ENCODE results near the gene NOL4L. TPM values are rescaled to one million over a fixed set of nuclear protein-coding genes. Genes with fewer than 3 reads are reported as not detected.

The NOL4L gene
- total and polyA plus RNA-seq, 2 donors (not counting 3 experiments of a cell fraction or from before 2014, with no cell fraction given): 55.2 to 79.6 TPM

GRCh38 chr20:32597714-32598113 is 12.6 kb upstream of the NOL4L start:
- CTCF ChIA-PET: no interaction called here
- Histone ChIP-seq H3K4me1 (ENCODE audit: control insufficient read depth, extremely low read depth, insufficient read depth, low read length) (no peaks in the 10 kb centered on the region), H3K4me2 (ENCODE audit: insufficient read depth, low read length) (no peak overlapping the region), H4K20me1 (replicated peaks; ENCODE audit: control insufficient read depth, extremely low read depth, insufficient read depth, low read length) (no peaks in the 10 kb centered on the region), H3K4me3 (replicated peaks in 1 of 3; ENCODE audit: insufficient read depth in 1 of 3, low read depth in 1 of 3, low read length in 3 of 3) (no peak overlapping the region), H3K9ac (replicated peaks; ENCODE audit: extremely low read depth, insufficient read depth, low read length) (no peak overlapping the region), H3K36me3 (ENCODE audit: control insufficient read depth in 2 of 2, extremely low read depth in 1 of 2, insufficient read depth in 2 of 2, low read length in 2 of 2) (no peaks in the 10 kb centered on the region), H3K27ac (ENCODE audit: insufficient read depth, low read depth, low read length) (no peak overlapping the region), H2AFZ (ENCODE audit: low read depth, low read length) (no peak overlapping the region), H3K9me1 (replicated peaks; ENCODE audit: control insufficient read depth, extremely low read depth, insufficient read depth, low read length) (no peaks in the 10 kb centered on the region), H3K27me3 (ENCODE audit: control insufficient read depth in 2 of 2, insufficient read depth in 2 of 2, low read length in 2 of 2) (no peaks in the 10 kb centered on the region), H3K79me2 (ENCODE audit: control insufficient read depth, insufficient read depth, low read length) (no peaks in the 10 kb centered on the region), H3K9me3 (replicated peaks; ENCODE audit: control insufficient read depth, insufficient read depth, low read length) (no peaks in the 10 kb centered on the region)
- POLR2A ChIA-PET: no interaction called here
- dilution Hi-C loops (cut with MboI; ENCODE audit: extremely low pct_ligation_motif_present, low sequenced_read_pairs): no loop called here
- BruUV-seq (replicated peaks): no TSS peak
- DNase-seq (ENCODE audit: low read depth, low spot score) (no peak), FAIRE-seq (no peak)
- TF ChIP-seq EZH2 (IDR thresholded peaks at IDR 0.05; ENCODE audit: borderline replicate concordance, low read depth, low read length, severe bottlenecking) (no peak), GATA2 (IDR thresholded peaks at IDR 0.05; ENCODE audit: insufficient read depth, insufficient read length, low read depth, low read length) (no peak), MAX (IDR thresholded peaks at IDR 0.05; ENCODE audit: insufficient read depth, insufficient read length) (no peak), JUN (IDR thresholded peaks at IDR 0.05; ENCODE audit: borderline replicate concordance, insufficient read depth, insufficient read length, low read depth) (no peak), MYC (IDR thresholded peaks at IDR 0.05; ENCODE audit: low read depth, low read length) (no peak), POLR2A (IDR thresholded peaks at IDR 0.05; ENCODE audit: low read depth, low read length) (no peak), POLR2AphosphoS5 (IDR thresholded peaks at IDR 0.05; ENCODE audit: insufficient read depth, low read depth, low read length) (no peak), FOS (IDR thresholded peaks at IDR 0.05; ENCODE audit: borderline replicate concordance, insufficient read depth, low read length) (no peak), CTCF (IDR thresholded peaks at IDR 0.05; ENCODE audit: extremely low read depth in 1 of 2, insufficient read depth in 1 of 2, low read depth in 1 of 2, low read length in 2 of 2) (no peak)
- intact Hi-C loops (cut with micrococcal nuclease): no loop called here

Measured in endothelial cell of umbilical vein (primary cell).